Epithelial cell of proximal tubule (primary cell): ENCODE data around the gene SERPINB12. TPM values are rescaled to one million over a fixed set of nuclear protein-coding genes. Genes with fewer than 3 reads are reported as not detected.

Experiments used
- DNase-seq: peaks from one replicate; pipeline ENCODE4 v3.0.0-alpha.2; 2011; ENCODE audit warnings: low read depth
- H3K4me3 ChIP-seq: 2 replicates; pipeline ENCODE4 v1.5.1; 2011; ENCODE audit warnings: low read depth, mild to moderate bottlenecking, low read length
- total RNA-seq: library from RNA; depleted of rRNA; stranded (reverse); fragments of >200 nt; gene quantifications from 2 replicates; pipeline ENCODE4 v1.2.3, GENCODE V29; 2015
- TF ChIP-seq, protein P1 (sequence below): conservative IDR thresholded peaks from 2 replicates; pipeline ENCODE4 v1.5.1; 2012; ENCODE audit warnings: low read depth, mild to moderate bottlenecking, low read length

SERPINB12 gene
- total RNA-seq, 1 donor from 2014 or later: not detected

DNA sequence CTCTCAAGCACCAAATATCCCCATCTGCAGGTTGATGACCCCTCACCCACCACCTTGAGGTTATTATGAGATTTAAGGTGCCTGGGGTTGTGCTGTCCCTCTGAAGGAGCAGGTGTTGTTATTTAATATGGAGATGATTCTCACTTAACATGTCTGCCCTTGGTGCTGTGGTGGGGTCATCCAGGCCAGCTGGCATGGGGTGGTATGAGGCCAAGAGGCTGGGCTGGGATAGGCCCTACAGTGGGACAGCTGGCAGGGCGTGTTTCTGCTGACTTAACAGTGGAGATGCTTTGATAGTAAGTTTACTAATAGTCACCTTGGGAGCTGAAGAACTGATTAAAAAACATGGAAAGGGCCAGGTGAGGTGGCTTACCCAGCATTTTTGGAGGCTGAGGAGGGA is 22.4 kb downstream of the SERPINB12 start:
- TF ChIP-seq, protein P1, sequence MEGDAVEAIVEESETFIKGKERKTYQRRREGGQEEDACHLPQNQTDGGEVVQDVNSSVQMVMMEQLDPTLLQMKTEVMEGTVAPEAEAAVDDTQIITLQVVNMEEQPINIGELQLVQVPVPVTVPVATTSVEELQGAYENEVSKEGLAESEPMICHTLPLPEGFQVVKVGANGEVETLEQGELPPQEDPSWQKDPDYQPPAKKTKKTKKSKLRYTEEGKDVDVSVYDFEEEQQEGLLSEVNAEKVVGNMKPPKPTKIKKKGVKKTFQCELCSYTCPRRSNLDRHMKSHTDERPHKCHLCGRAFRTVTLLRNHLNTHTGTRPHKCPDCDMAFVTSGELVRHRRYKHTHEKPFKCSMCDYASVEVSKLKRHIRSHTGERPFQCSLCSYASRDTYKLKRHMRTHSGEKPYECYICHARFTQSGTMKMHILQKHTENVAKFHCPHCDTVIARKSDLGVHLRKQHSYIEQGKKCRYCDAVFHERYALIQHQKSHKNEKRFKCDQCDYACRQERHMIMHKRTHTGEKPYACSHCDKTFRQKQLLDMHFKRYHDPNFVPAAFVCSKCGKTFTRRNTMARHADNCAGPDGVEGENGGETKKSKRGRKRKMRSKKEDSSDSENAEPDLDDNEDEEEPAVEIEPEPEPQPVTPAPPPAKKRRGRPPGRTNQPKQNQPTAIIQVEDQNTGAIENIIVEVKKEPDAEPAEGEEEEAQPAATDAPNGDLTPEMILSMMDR: no peak
- DNase-seq: no peak
- no peak overlapping the region for H3K4me3 ChIP-seq

DNA sequence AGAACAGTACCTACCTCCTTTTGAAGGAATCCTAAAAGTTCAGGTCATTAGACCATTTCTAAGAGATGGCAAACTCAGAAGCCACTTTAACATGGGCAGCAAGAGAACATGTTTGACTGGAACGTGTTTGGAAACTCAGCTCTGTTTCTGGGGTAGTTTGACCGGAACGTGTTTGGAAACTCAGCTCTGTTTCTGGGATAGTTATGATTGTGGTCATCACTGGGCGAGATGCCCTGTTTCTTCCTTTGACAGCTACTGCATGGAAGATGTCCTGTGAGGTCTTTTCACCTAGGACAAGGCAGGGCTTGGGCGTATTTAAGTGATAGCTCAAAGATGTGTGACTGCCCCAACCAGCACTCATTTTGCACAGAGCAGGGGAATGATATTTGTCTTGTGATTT is 25.1 kb downstream of the SERPINB12 start:
- H3K4me3 ChIP-seq: no peak overlapping the region
- TF ChIP-seq, protein P1: no peak
- DNase-seq: no peak

DNA sequence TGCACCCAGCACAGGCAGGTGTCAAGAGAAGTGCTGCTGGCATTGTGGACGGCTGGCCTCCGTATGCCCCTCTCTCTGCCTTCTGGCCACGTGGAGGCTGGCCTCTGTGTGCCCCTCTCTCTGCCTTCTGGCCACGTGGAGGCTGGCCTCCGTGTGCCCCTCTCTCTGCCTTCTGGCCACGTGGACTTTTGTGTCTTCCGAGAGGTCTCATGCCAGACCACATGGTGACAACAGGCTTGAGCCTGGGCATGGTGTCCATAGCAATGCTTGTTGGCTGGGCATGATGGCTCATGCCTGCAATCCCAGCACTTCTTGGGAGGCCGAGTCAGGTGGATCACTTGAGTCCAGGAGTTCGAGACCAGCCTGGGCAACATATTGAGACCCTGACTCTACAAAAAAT is 25.7 kb downstream of the SERPINB12 start:
- TF ChIP-seq, protein P1: no peak
- DNase-seq: no peak
- no peak overlapping the region for H3K4me3 ChIP-seq

DNA sequence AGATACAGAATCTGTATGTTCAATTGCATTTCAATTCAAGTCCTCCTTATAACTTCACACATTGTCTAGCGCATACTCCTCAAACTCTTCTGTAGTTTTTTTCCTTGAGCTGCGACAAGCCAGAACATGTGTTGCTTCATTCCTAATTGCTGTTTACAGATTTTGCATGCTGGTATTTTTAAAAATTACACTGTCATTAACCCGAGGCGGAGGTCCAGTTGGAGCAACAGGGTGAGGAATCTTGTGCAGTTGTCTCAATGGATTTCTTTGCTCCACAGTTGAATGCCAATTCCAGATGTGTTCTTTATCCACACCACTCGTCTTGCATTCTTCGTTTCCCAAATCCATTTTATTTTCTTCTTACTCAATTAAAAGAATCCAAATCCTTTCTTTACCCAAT is 28.6 kb downstream of the SERPINB12 start:
- DNase-seq: no peak
- no peak overlapping the region for H3K4me3 ChIP-seq
- TF ChIP-seq, protein P1: no peak

DNA sequence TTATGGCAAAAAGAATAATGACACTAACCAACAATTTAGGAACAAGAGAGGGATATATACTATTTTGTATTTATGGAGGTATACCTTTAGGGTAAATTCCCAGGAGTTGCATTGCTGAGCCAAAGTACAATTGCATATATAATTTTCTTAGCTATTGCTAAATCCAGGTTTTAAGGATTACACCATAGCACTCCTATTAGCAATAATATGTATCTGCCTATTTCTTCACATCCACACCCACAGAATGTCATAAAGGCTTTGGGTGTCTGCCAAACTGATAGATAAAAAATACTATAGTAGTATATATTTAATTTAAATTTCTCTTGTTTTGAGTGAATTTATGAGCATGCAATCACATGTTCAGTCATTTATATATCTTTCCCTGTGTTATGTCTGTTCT is 33.5 kb downstream of the SERPINB12 start:
- no peak for DNase-seq
- TF ChIP-seq, protein P1: no peak
- H3K4me3 ChIP-seq: no peak overlapping the region

DNA sequence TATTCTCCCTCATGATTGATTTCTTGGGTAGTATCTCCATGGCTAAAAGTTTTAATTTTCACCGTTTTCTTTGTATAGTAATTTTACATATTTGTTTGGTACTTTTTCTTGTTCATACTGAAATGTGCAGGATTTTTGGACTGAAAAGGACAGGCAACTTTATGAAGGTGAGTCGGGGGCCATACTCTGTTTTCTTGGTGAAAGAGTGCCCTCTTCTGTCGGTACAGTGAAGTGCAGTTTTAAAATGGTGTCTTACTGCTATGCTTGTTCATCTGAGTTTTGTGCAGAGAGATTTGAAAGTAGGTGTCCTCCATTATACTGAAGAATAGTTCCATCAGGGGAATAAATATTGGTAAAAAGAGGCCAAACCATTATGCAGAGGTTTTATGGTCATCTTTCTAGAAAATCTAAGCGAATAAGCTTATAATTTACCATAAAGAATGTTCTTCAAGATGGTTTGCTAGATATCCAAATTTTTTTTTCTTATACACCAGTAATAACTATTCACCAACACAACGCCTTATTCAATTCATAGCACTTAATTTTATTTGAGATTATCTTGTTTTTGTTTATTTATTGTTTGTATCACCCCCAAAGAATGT is 36.3 kb downstream of the SERPINB12 start:
- TF ChIP-seq, protein P1: peak; percentile 85
- no peak overlapping the region for H3K4me3 ChIP-seq
- peak; percentile 10 for DNase-seq

DNA sequence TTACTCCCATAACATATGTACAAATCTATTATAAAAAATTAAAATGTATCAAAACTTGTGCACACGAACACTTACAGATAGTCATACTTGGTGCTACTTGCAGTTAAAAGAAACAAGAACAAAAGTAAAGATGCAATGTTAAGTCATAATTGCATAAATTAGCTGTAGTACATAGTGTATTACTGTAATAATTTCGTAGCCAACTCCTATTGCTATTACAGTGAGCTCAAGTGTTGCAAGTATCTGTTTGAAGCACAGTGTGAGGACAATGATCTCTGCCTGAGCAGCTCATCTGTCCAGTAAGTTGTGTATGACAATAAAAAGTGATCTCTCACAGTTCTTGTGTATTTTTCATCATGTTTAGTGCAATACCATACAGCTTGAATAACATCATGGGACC is 37.4 kb downstream of the SERPINB12 start:
- DNase-seq: no peak
- TF ChIP-seq, protein P1: no peak
- H3K4me3 ChIP-seq: no peak overlapping the region
